PC-9 (cell line): ENCODE results near the gene PNKD. TPM values are rescaled to one million over a fixed set of nuclear protein-coding genes. Genes with fewer than 3 reads are reported as not detected.
"Not testable (repeated sequence)": the region's sequence is repeated elsewhere in the genome, so short reads cannot be mapped to it uniquely, and the experiment has no call there.

Experiments used
- BruUV-seq: library from RNA; stranded (reverse); fragments of 400-500 nt; replicated peaks from 2 replicates; lab custom pipeline; 2021; lab: Mats Ljungman, UMichigan
- CTCF ChIA-PET: fragments of 300-600 bp; sonication (Branson Sonifier 250); formaldehyde crosslinking; loops from one replicate; lab custom pipeline; 2022; ENCODE audit warnings: antibody characterized with exemption; lab: Charles Lee
- POLR2A ChIA-PET: fragments of 300-600 bp; sonication (Branson Sonifier 250); formaldehyde crosslinking; loops from one replicate; lab custom pipeline; 2022; ENCODE audit warnings: antibody characterized with exemption; ENCODE audit not compliant: unreplicated experiment; lab: Charles Lee
- DNase-seq, 2 experiments: peaks; one replicate each; pipeline versions ENCODE4 v3.0.0 to v3.0.0-alpha.2; 2015 to 2022; ENCODE audit warnings: mixed read lengths in 1 of 2
- H2AFZ ChIP-seq: fragments of 200-600 bp; sonication (generic); 2 replicates; pipeline ENCODE4 v1.8.1; 2017; ENCODE audit warnings: antibody characterized with exemption
- H3F3A ChIP-seq: fragments of 200-600 bp; sonication (generic); 2 replicates; pipeline ENCODE4 v1.8.1; 2017; ENCODE audit warnings: antibody characterized with exemption, mild to moderate bottlenecking, low read depth; ENCODE audit not compliant: insufficient read depth
- H3K27ac ChIP-seq: fragments of 200-600 bp; sonication (generic); 2 replicates; pipeline ENCODE4 v1.6.1; 2016; ENCODE audit warnings: mixed run types
- H3K27me3 ChIP-seq: fragments of 200-600 bp; sonication (generic); 2 replicates; pipeline ENCODE4 v1.6.1; 2016; ENCODE audit warnings: low read depth, mixed run types; ENCODE audit not compliant: insufficient read depth
- H3K36me3 ChIP-seq: fragments of 200-600 bp; sonication (generic); 2 replicates; pipeline ENCODE4 v1.6.1; 2016; ENCODE audit warnings: low read depth, mixed run types
- H3K4me1 ChIP-seq: fragments of 200-600 bp; sonication (generic); replicated peaks from 2 replicates; pipeline ENCODE4 v1.6.1; 2016; ENCODE audit warnings: mixed run types; ENCODE audit not compliant: insufficient read depth
- H3K4me2 ChIP-seq: fragments of 200-600 bp; sonication (generic); 2 replicates; pipeline ENCODE4 v1.6.1; 2017; ENCODE audit warnings: mixed run types
- H3K4me3 ChIP-seq: fragments of 200-600 bp; sonication (generic); 2 replicates; pipeline ENCODE4 v1.6.1; 2016; ENCODE audit warnings: mixed run types
- H3K79me2 ChIP-seq: fragments of 200-600 bp; sonication (generic); 2 replicates; pipeline ENCODE4 v1.6.1; 2017; ENCODE audit warnings: low read depth, mixed run types
- H3K9me2 ChIP-seq: fragments of 200-600 bp; sonication (generic); 2 replicates; pipeline ENCODE4 v1.8.1; 2017; ENCODE audit warnings: mild to moderate bottlenecking; ENCODE audit not compliant: insufficient read depth
- H3K9me3 ChIP-seq: fragments of 200-600 bp; sonication (generic); 2 replicates; pipeline ENCODE4 v1.8.1; 2016; ENCODE audit warnings: low read depth; ENCODE audit not compliant: insufficient read depth
- H4K20me1 ChIP-seq: fragments of 200-600 bp; sonication (generic); 2 replicates; pipeline ENCODE4 v1.8.1; 2017; ENCODE audit not compliant: insufficient read depth
- EZH2 ChIP-seq: fragments of 200-600 bp; sonication (generic); IDR thresholded peaks from 2 replicates; pipeline ENCODE4 v1.8.0; 2017; ENCODE audit warnings: antibody characterized with exemption, low read depth
- intact Hi-C: fragments of 100-400 bp; cut with micrococcal nuclease; formaldehyde crosslinking; loops from one replicate; pipeline ENCODE4 v1.10.0; 2022; ENCODE audit not compliant: unreplicated experiment
- total RNA-seq: library from RNA; stranded (reverse); gene quantifications from 2 replicates; pipeline ENCODE4 v1.2.3, GENCODE V29; 2021
- TF ChIP-seq, protein P1 (sequence below): fragments of 200-600 bp; sonication (generic); conservative IDR thresholded peaks from 2 replicates; pipeline ENCODE4 v1.6.1; 2017; ENCODE audit warnings: mixed run types, antibody characterized with exemption, mild to moderate bottlenecking, moderate library complexity

The PNKD gene
- total RNA-seq, 1 experiment from 2014 or later = 102 TPM

GRCh38 chr2:218271487-218271797 is 1.1 kb downstream of the PNKD start:
- peak; percentile 49 to 72 for DNase-seq
- H3K27ac ChIP-seq = peak overlapping the region; percentile 52
- intact Hi-C loops = loop anchor here (5.0 to 10.0 kb wide), 3 partner anchors 84 to 576 kb away; partner anchors contain the start of genes BCS1L and ZNF142

GRCh38 chr2:218271865-218272530 is 1.7 kb downstream of the PNKD start:
- CTCF ChIA-PET = interaction anchor here (0.6 to 2.9 kb wide), 9 partner anchors 11 to 315 kb away, joined by 3 to 26 read pairs (median 6); partner anchors contain the start of genes CATIP, CTDSP1 and TMBIM1
- peaks cover 39% of the 10 kb centered on the region for H3K4me1 ChIP-seq
- peak overlapping the region; percentile 91; the same call in 1 of the 2 replicates for H3K4me3 ChIP-seq
- TF ChIP-seq EZH2 = no peak
- TF ChIP-seq, protein P1, sequence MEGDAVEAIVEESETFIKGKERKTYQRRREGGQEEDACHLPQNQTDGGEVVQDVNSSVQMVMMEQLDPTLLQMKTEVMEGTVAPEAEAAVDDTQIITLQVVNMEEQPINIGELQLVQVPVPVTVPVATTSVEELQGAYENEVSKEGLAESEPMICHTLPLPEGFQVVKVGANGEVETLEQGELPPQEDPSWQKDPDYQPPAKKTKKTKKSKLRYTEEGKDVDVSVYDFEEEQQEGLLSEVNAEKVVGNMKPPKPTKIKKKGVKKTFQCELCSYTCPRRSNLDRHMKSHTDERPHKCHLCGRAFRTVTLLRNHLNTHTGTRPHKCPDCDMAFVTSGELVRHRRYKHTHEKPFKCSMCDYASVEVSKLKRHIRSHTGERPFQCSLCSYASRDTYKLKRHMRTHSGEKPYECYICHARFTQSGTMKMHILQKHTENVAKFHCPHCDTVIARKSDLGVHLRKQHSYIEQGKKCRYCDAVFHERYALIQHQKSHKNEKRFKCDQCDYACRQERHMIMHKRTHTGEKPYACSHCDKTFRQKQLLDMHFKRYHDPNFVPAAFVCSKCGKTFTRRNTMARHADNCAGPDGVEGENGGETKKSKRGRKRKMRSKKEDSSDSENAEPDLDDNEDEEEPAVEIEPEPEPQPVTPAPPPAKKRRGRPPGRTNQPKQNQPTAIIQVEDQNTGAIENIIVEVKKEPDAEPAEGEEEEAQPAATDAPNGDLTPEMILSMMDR = no peak
- H3F3A ChIP-seq = peaks cover 37% of the 10 kb centered on the region
- H3K4me2 ChIP-seq = peak overlapping the region; percentile 97
- H3K79me2 ChIP-seq = peaks cover 48% of the 10 kb centered on the region
- peaks cover 15% of the 10 kb centered on the region for H4K20me1 ChIP-seq
- H3K36me3 ChIP-seq = peaks cover 23% of the 10 kb centered on the region
- no peak for DNase-seq
- H3K27ac ChIP-seq = peak overlapping the region; percentile 52
- POLR2A ChIA-PET = interaction anchor here (0.5 to 0.9 kb wide), 4 partner anchors 23 to 730 kb away, joined by 3 to 4 read pairs (median 3); no protein-coding TSS in a partner anchor
- intact Hi-C loops = loop anchor here (1.0 to 10.0 kb wide), 9 partner anchors 15 to 575 kb away; partner anchors contain the start of genes BCS1L and ZNF142
- TSS peak; percentile 23 for BruUV-seq
- no peaks in the 10 kb centered on the region for H3K27me3 ChIP-seq
- no peaks in the 10 kb centered on the region for H3K9me3 ChIP-seq
- no peaks in the 10 kb centered on the region for H3K9me2 ChIP-seq
- H2AFZ ChIP-seq = no peak overlapping the region

More at GRCh38 chr2:218271487-218271797, 1.1 kb downstream of the PNKD start:
- BruUV-seq = no TSS peak
- Histone ChIP-seq H3K79me2 (peaks cover 52% of the 10 kb centered on the region), H3K4me3 (peak overlapping the region; percentile 91), H3K27me3 (no peaks in the 10 kb centered on the region), H2AFZ (peak overlapping the region; percentile 77; the same call in 1 of the 2 replicates), H3K9me3 (no peaks in the 10 kb centered on the region), H3K36me3 (peaks cover 18% of the 10 kb centered on the region), H3K4me1 (peaks cover 39% of the 10 kb centered on the region), H3K9me2 (no peaks in the 10 kb centered on the region), H3F3A (peaks cover 37% of the 10 kb centered on the region), H3K4me2 (peak overlapping the region; percentile 97), H4K20me1 (peaks cover 19% of the 10 kb centered on the region)
- TF ChIP-seq, protein P1 = no peak
- TF ChIP-seq EZH2 = no peak
- CTCF ChIA-PET = interaction anchor here (0.8 to 2.9 kb wide), 5 partner anchors 11 to 125 kb away, joined by 3 to 26 read pairs (median 4); partner anchors contain the start of genes CATIP and TMBIM1
- POLR2A ChIA-PET = interaction anchor here (0.5 to 0.9 kb wide), 4 partner anchors 24 to 117 kb away, joined by 3 to 4 read pairs (median 3); no protein-coding TSS in a partner anchor

GRCh38 chr2:218272531-218273212 is 2.4 kb downstream of the PNKD start:
- H3K4me3 ChIP-seq = no peak overlapping the region; the same call in 1 of the 2 replicates
- peak overlapping the region; percentile 69 for H3K27ac ChIP-seq
- no peaks in the 10 kb centered on the region for H3K9me2 ChIP-seq
- BruUV-seq = no TSS peak
- no peaks in the 10 kb centered on the region for H3K9me3 ChIP-seq
- intact Hi-C loops = loop anchor here (1.0 to 10.0 kb wide), 9 partner anchors 15 to 575 kb away; partner anchors contain the start of genes BCS1L and ZNF142
- peak; percentile 85 to 90 for DNase-seq
- TF ChIP-seq, protein P1 = peak; percentile 95
- TF ChIP-seq EZH2 = no peak
- peaks cover 18% of the 10 kb centered on the region for H3K36me3 ChIP-seq
- POLR2A ChIA-PET = interaction anchor here (0.6 to 1.0 kb wide), 6 partner anchors 10 to 729 kb away, joined by 3 to 8 read pairs (median 6); no protein-coding TSS in a partner anchor
- H3K4me2 ChIP-seq = peak overlapping the region; percentile 97
- CTCF ChIA-PET = interaction anchor here (0.6 to 2.9 kb wide), 9 partner anchors 10 to 314 kb away, joined by 3 to 26 read pairs (median 6); partner anchors contain the start of genes CATIP, CTDSP1 and TMBIM1
- H2AFZ ChIP-seq = no peak overlapping the region
- H4K20me1 ChIP-seq = peaks cover 10% of the 10 kb centered on the region
- H3K4me1 ChIP-seq = peaks cover 39% of the 10 kb centered on the region
- peaks cover 44% of the 10 kb centered on the region for H3K79me2 ChIP-seq
- H3K27me3 ChIP-seq = no peaks in the 10 kb centered on the region
- peaks cover 37% of the 10 kb centered on the region for H3F3A ChIP-seq

GRCh38 chr2:218273214-218273907 is 3.0 kb downstream of the PNKD start:
- peaks cover 38% of the 10 kb centered on the region for H3K79me2 ChIP-seq
- not testable (repeated sequence) for H2AFZ ChIP-seq, H3K4me3 ChIP-seq, H3K9me2 ChIP-seq, DNase-seq, BruUV-seq, H3K9me3 ChIP-seq, H4K20me1 ChIP-seq, H3K27me3 ChIP-seq
- H3K36me3 ChIP-seq = peaks cover 17% of the 10 kb centered on the region; the same call in 1 of the 2 replicates
- ChIA-PET CTCF (interaction anchor here (0.6 to 2.9 kb wide), 8 partner anchors 9 to 133 kb away, joined by 3 to 26 read pairs (median 6); partner anchors contain the start of genes CATIP, CTDSP1 and TMBIM1), POLR2A (interaction anchor here (0.6 to 1.0 kb wide), 6 partner anchors 9 to 113 kb away, joined by 5 to 8 read pairs (median 6); no protein-coding TSS in a partner anchor)
- H3F3A ChIP-seq = peaks cover 37% of the 10 kb centered on the region
- intact Hi-C loops = loop anchor here (2.0 to 10.0 kb wide), 4 partner anchors 49 to 574 kb away; partner anchors contain the start of genes BCS1L and ZNF142
- peaks cover 39% of the 10 kb centered on the region for H3K4me1 ChIP-seq
- peak overlapping the region; percentile 97 for H3K4me2 ChIP-seq
- peak overlapping the region; percentile 69 for H3K27ac ChIP-seq
